H1 (cell line): ENCODE measurements around the gene CNTNAP1. TPM values are rescaled to one million over a fixed set of nuclear protein-coding genes. Genes with fewer than 3 reads are reported as not detected.

Experiments used
- CEBPB ChIP-seq: IDR thresholded peaks from 2 replicates; pipeline ENCODE4 v1.6.1; 2012; ENCODE audit warnings: low read depth, low read length
- CHD1 ChIP-seq: IDR thresholded peaks from 2 replicates; pipeline ENCODE4 v1.6.1; 2012; ENCODE audit warnings: low read depth, low read length, improper control_type of control experiment
- CHD2 ChIP-seq: IDR thresholded peaks from 2 replicates; pipeline ENCODE4 v1.6.1; 2012; ENCODE audit warnings: low read length, improper control_type of control experiment
- CREB1 ChIP-seq: IDR thresholded peaks from 2 replicates; pipeline ENCODE4 v1.6.1; 2012; ENCODE audit warnings: inconsistent platforms
- CTBP2 ChIP-seq: IDR thresholded peaks from 2 replicates; pipeline ENCODE4 v1.7.0; 2011; ENCODE audit warnings: borderline replicate concordance, mild to moderate bottlenecking, moderate library complexity, mixed read lengths, low read length; ENCODE audit not compliant: insufficient read depth, insufficient read length
- CTCF ChIP-seq, 3 experiments: IDR thresholded peaks; 1 replicate in 2 of 3; 2 replicates in 1 of 3; pipeline versions ENCODE4 v1.5.1 to v1.6.1; 2011; ENCODE audit warnings: low read length in 3 of 3, mild to moderate bottlenecking in 3 of 3, inconsistent platforms in 2 of 3, low read depth in 1 of 3, moderate library complexity in 1 of 3; ENCODE audit not compliant: insufficient read depth in 1 of 3; ENCODE audit errors: control extremely low read depth in 1 of 3
- FOSL1 ChIP-seq: IDR thresholded peaks from 2 replicates; pipeline ENCODE4 v1.6.1; 2011; ENCODE audit warnings: mild to moderate bottlenecking, low read depth, low read length, moderate library complexity; ENCODE audit not compliant: insufficient read depth
- JUND ChIP-seq: IDR thresholded peaks from 2 replicates; pipeline ENCODE4 v1.6.1; 2011; ENCODE audit warnings: mild to moderate bottlenecking, improper control_type of control experiment, low read length
- KDM4A ChIP-seq: IDR thresholded peaks from one replicate; pipeline ENCODE4 v1.7.1; 2012; ENCODE audit warnings: low read depth, mild to moderate bottlenecking, moderate library complexity, low read length, inconsistent platforms; ENCODE audit not compliant: severe bottlenecking
- KDM5A ChIP-seq: fragments of 200-600 bp; IDR thresholded peaks from 2 replicates; pipeline ENCODE4 v1.7.1; 2012; ENCODE audit warnings: mild to moderate bottlenecking, low read length, inconsistent platforms, mixed read lengths
- POLR2A ChIP-seq, 2 experiments: IDR thresholded peaks; 1 replicate in 1 of 2; 2 replicates in 1 of 2; pipeline ENCODE4 v1.6.1; 2011; ENCODE audit warnings: low read depth in 2 of 2, low read length in 2 of 2, mild to moderate bottlenecking in 2 of 2; ENCODE audit errors: control extremely low read depth in 1 of 2
- POU5F1 ChIP-seq: IDR thresholded peaks from 2 replicates; pipeline ENCODE4 v1.6.1; 2011; ENCODE audit warnings: low read depth, mild to moderate bottlenecking, low read length, moderate library complexity
- RAD21 ChIP-seq, 2 experiments: IDR thresholded peaks in 1 of 2; conservative IDR thresholded peaks in 1 of 2; 2 replicates each; pipeline ENCODE4 v1.6.1; 2011; ENCODE audit warnings: low read depth in 2 of 2, low read length in 2 of 2, improper control_type of control experiment in 1 of 2, inconsistent platforms in 1 of 2, mild to moderate bottlenecking in 1 of 2, moderate library complexity in 1 of 2
- RBBP5 ChIP-seq: IDR thresholded peaks from 2 replicates; pipeline ENCODE4 v1.7.1; 2012; ENCODE audit warnings: low read depth, mild to moderate bottlenecking, inconsistent platforms, low read length, moderate library complexity, borderline replicate concordance
- SP1 ChIP-seq: IDR thresholded peaks from 2 replicates; pipeline ENCODE4 v1.6.1; 2011; ENCODE audit warnings: low read depth, low read length
- SP4 ChIP-seq: IDR thresholded peaks from 2 replicates; pipeline ENCODE4 v1.6.1; 2012; ENCODE audit warnings: low read length, inconsistent platforms
- SUZ12 ChIP-seq: fragments of 200-600 bp; sonication (generic); IDR thresholded peaks from 2 replicates; pipeline ENCODE4 v1.6.1; 2012; ENCODE audit warnings: mild to moderate bottlenecking, inconsistent platforms, low read length, moderate library complexity, mixed read lengths
- TCF12 ChIP-seq: IDR thresholded peaks from 2 replicates; pipeline ENCODE4 v1.6.1; 2011; ENCODE audit warnings: low read depth, mild to moderate bottlenecking, low read length
- TEAD4 ChIP-seq: IDR thresholded peaks from 2 replicates; pipeline ENCODE4 v1.6.1; 2012; ENCODE audit warnings: low read depth, low read length, inconsistent platforms, mixed read lengths
- YY1 ChIP-seq: IDR thresholded peaks from 2 replicates; pipeline ENCODE4 v1.6.1; 2011; ENCODE audit warnings: low read depth, mild to moderate bottlenecking, low read length
- ZNF274 ChIP-seq: IDR thresholded peaks from 2 replicates; pipeline ENCODE4 v1.7.0; 2012; ENCODE audit warnings: low read length, borderline replicate concordance; ENCODE audit errors: extremely low read depth
- polyA plus RNA-seq, 7 experiments: library from polyadenylated mRNA; depleted of rRNA in 3 of 7; stranded (reverse) in 5 of 7; unstranded in 2 of 7; fragments of >200 nt in 5 of 7; fragments of 200-250 nt in 2 of 7; gene quantifications; 1 replicate in 5 of 7; 2 replicates in 1 of 7; 4 replicates in 1 of 7; pipeline versions ENCODE4 v1.2.1 to v1.2.3, GENCODE V29; 2011 to 2013; ENCODE audit warnings: missing spikeins in 2 of 7, mixed read lengths in 2 of 7
- total RNA-seq: library from RNA; stranded (reverse); fragmentation: NEBNext Ultra II Directional; extraction: Animal tissue kit (Norgen Biotek cat#: 25700); gene quantifications from 2 replicates; pipeline ENCODE4 v1.2.1, GENCODE V29; 2021
- TF ChIP-seq, protein P1 (sequence below): IDR thresholded peaks from 2 replicates; pipeline ENCODE4 v1.6.1; 2012; ENCODE audit warnings: inconsistent platforms

The CNTNAP1 gene
- total and polyA plus RNA-seq, 2 of the 8 experiments (the other 6 are each of a cell fraction or from before 2014, with no cell fraction given) = 4.7 to 10.0 TPM

- TF ChIP-seq JUND = peak; percentile 48; the same call in 1 of the 2 replicates
- TF ChIP-seq YY1 = no peak
- TF ChIP-seq CTBP2 = no peak
- TF ChIP-seq RBBP5 = no peak
- TF ChIP-seq CEBPB = peak; percentile 96
- no peak for TF ChIP-seq TEAD4
- TF ChIP-seq KDM4A = no peak
- no peak; a peak in 1 of 3 replicates for TF ChIP-seq POLR2A (IDR thresholded peaks at IDR 0.05; ENCODE audit: control extremely low read depth in 1 of 2, low read depth in 2 of 2, low read length in 2 of 2)
- TF ChIP-seq POU5F1 = no peak
- peak; percentile 88 for TF ChIP-seq CREB1
- no peak for TF ChIP-seq CHD1
- TF ChIP-seq RAD21 (IDR thresholded peaks at IDR 0.05 in 1 of 2, conservative IDR thresholded peaks at IDR 0.05 in 1 of 2; ENCODE audit: low read depth in 2 of 2, low read length in 2 of 2) = no peak
- TF ChIP-seq, protein P1, sequence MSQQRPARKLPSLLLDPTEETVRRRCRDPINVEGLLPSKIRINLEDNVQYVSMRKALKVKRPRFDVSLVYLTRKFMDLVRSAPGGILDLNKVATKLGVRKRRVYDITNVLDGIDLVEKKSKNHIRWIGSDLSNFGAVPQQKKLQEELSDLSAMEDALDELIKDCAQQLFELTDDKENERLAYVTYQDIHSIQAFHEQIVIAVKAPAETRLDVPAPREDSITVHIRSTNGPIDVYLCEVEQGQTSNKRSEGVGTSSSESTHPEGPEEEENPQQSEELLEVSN = peak; percentile 60
- no peak for TF ChIP-seq KDM5A
- TF ChIP-seq ZNF274 = no peak
- no peak for TF ChIP-seq SP4
- no peak for TF ChIP-seq FOSL1
- TF ChIP-seq TCF12 = no peak
- no peak for TF ChIP-seq CTCF (IDR thresholded peaks at IDR 0.05; ENCODE audit: control extremely low read depth in 1 of 3, insufficient read depth in 1 of 3, low read depth in 1 of 3, low read length in 3 of 3)
- peak; percentile 75; the same call in 1 of the 2 replicates for TF ChIP-seq SP1
- peak; percentile 69; the same call in 1 of the 2 replicates for TF ChIP-seq CHD2
- no peak for TF ChIP-seq SUZ12
Measured at GRCh38 chr17:42677012-42677857, 5.1 kb upstream of the CNTNAP1 start (continued).
